HG03439 (cell line): ENCODE data around the gene ME3.

Experiments
- ATAC-seq: cut with Tn5 transposase; IDR thresholded peaks from one replicate; pipeline ENCODE4 v1.9.1; 2021; ENCODE audit warnings: mild to moderate bottlenecking, moderate library complexity; ENCODE audit not compliant: unreplicated experiment

Gene ME3

GRCh38 chr11:86589856-86590589 is 82.4 kb downstream of the ME3 start:
- ATAC-seq: no peak

- ATAC-seq: no peak
These were observed 83.2 kb downstream of the ME3 start for GRCh38 chr11:86589204-86589603.

DNA sequence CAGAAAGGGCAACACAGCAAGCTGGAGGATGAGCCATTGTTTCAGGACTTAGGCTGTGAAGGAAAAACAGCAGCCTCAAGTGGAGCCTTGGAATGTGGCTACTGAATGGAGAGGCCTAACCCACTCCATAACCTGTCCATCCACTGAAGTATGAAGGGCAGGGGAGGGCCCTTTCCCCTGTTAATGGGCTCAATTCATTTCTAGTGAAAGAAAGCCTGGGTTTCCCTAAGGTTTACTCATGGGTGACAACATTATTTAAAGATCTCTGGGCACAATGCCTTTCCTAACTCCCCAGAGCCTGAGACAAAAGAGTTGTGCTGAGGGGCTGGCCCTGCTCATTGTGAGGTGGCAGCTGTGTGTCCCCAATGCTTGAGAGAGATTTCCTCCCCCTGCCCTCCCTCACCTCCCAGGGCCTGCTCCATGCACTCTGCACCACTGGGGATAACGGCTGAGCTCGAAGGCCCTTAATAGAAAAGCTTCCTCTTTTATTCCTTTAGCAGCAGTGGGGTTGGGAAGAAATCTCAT is 83.8 kb downstream of the ME3 start:
- no peak for ATAC-seq

DNA sequence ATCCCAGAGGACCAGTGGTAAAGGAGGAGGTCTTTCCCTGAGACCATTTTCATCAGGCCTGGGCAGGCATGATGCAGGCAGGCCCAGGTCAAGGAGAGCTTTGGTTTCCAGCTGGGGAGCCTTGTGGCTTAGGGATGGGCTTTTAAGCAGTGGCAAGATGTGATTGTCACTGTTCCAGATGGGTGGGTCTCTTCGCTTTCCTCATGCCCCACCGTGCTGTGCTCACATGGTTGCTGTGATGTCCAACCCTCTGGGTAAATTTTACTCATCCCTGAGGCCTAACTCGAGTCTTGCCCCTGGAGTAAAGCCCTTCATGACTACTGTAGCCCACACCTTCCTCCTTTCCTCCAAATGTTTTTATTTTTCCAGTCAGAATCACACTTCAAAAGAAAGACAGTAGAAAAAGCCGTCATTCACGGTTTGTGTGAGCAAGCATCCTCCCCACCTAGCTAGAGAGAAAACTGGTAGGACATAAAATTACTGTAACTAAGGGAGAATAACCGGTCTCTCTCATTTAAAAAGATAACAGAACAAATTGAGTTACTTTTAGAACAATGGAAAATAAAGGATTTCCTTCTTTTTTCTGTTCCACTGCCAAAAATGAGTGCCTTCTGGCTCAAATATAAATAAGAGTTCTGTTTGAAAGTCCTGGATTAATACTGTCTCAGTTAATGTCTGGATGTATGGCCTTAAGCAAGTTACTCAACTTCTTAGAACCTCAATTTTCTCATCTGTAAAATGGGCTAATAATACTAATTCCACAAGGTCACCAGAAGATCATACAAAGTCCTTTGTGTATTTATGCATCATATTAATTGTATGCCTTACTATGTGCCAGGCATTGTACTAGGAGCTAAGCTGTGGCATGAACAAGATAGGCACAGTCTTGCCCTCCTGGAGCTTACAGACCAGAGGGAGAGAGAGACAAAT is 84.9 kb downstream of the ME3 start:
- ATAC-seq: no peak

DNA sequence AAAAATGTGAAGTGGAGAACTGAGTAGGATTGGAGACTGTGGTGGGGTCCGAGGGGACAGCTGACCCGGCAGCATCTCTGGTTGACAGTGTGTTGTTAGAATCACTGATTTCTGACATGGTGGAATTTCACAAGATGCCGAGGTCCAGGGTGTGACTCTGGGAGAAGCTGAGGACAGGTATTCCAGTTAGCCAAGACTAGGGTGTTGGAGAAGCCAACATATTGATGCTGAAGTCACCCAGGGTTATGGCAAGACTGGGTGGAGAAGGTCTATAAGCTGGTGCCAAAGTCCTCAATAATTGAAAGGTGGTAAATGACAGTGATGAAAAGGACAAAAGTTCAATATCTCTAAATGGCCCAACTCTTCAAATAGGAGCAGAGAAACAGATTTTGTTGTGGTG is 86.1 kb downstream of the ME3 start:
- ATAC-seq: no peak

DNA sequence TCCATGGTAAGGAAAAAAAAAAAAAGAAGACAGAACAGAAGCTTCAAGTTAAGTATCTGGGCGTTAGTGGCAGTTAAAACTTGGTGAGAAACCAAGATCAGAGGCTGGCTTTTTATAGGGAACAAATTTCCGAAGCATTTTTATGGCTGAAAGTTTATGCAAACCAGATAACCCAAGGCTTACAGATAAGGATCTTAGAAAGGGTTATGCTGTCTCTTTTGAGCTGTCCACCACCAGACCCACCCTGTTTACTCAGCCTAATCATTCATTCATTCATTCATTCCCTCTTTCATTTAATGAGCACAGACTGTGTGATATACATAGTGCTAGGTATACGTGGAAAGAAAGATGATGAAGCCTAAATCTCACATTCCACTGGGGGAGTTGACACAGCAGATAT is 89.5 kb downstream of the ME3 start:
- ATAC-seq: no peak

DNA sequence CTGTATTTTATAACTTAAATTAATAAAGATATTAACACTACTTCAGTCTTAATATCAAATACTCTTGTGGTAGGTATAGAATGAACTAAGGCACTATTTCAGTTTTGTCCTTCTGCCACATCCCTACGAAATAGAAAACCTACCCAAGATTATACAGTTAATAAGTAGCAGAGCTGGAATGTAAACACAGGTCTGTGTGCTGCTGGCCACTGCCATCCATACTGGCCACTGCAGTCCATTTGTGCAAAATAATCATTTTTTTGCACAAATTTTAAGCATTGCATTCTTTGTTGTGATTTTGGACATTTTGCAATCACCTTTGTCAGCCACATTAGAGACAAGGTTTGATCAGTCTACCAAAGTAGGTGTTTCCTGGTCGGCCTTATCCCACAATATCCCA is 91.9 kb downstream of the ME3 start:
- ATAC-seq: no peak

DNA sequence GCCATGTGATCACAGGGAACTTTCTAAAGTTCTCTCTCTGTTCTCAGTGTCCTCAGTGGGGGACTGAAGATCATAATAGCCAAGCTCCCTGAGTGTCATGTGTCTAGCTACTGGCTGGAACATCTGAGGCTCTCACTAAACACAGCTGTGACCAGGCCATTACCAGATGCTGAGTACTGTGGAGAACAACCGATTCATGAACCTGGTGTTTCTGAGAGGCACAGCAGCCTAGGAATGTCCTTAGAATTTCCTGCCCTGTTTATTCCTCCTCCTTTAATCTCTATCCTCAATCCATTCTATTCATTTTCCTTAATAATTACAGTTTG is 93.0 kb downstream of the ME3 start:
- ATAC-seq: no peak

DNA sequence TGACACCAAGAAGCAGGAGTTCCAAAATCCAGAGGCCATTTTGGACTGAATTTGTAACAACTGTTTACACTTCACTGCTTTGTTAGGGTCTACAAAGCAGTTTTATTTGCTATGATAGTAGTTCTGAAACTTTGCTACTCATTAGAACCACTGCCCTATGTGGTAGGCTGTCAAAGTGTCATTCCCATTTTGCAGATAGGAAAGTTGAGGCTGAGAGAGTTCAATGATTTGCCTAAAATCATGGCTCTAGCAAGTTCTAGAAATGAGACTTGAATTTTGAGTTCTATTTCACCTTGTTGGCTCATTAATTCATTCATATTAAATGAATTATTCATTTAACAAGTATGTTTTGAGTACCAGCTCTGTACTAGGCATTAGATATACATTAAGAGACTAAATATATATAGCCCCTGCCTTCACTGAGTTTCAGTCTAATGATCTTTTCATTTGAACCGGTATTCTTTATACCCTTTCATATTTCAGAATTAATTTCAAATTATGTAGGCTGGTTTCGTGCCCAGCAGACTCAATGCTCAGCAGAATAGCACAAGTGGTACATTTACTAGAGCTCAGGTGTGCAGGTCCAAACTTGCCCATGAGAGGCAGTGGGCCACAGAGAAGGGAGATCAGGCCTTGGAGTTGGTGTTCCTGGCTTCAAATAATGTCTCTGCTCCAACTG is 93.5 kb downstream of the ME3 start:
- ATAC-seq: no peak

DNA sequence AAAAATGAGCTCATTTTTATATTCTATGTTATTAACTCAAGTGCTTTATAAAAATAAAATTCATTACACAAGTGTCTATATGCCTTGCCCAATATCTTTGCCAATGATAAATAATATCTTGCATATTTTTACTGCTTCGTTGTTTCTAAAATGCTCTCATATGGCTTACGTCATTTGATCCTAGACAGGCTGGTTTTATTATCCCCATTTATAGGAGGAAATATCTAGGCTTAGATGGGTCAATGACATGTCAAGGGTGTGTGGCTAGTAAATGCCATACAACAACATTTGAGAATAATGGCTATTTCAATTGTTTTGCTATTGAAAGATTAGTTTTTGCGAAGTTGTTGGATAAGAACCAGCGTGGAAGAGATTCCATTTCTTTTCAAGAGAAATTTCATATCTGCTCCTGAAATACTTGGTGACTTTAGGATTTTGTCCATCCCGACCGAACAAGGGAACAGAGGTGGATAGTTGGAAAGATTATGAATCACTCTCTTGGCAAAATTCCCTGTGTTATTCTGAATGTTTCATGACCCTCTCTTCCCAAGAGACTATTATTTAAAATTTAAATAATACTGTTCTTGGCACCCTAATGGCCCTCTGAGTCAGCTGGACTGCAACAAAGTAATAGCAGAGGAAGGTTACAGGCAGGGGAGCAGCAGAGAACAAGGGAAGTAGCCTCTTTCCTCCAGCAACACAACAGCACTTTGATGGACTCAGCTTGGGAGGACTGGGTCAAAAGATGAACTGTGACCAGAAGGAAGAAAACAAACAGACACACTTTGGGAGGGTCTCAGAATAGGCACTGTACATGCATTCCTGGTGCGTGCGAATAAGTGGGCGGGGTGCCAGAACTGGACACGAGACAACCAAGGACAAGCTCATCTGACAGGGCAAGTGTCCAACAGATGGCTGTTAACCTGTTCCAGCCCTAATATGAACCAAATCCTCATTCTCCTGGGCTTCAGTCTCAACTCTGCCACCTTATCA is 94.5 kb downstream of the ME3 start:
- no peak for ATAC-seq

DNA sequence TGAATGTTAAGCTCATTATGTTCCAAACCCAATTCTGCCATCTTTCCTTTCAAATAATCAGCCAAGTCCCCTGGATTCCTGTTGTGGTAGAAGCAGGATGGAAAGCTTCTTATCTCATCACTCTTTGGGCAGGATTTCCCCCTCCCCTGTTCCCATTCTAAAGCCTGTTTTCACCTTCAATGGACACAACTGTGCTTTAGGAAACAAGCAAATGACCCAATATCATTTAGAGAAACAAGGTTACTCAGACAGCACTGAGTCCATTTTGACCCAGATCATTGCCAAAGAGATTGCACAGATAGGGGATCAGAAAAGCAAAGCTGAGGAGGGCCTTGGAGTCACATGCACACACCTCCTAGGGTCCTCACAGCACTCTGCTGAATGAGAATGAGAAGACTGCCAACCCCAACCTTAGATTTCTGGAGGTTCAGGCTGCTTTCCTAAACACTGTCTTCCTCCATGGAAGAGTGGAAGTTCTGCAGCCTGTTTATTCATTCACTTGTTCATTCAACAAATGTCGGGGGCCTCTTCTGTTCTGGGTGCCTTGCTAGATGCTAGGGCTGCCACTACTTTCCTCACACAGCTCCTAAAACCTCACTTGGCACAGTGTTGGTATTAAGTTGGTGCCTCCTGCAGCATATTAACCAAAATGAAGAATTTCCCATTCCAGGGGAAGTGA is 95.3 kb downstream of the ME3 start:
- ATAC-seq: no peak

DNA sequence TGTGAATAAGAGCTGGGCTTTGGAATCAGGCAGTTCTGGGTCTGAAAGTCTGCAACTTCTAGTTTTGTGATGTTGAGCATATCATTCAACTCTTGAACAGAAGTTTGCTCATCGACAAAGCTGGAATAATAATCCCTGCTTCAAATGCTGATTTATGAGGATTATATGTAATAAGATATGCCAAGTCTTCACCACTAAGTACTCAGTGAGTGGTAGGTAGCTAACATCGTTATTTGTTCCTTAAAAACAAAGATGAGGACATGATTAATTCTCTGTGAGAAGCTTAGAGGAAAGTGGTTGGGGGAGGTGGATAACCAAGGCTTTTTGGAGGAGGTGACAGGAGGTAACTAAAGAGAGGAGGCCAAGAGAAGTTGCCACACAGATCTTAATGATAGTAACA is 96.5 kb downstream of the ME3 start:
- no peak for ATAC-seq

DNA sequence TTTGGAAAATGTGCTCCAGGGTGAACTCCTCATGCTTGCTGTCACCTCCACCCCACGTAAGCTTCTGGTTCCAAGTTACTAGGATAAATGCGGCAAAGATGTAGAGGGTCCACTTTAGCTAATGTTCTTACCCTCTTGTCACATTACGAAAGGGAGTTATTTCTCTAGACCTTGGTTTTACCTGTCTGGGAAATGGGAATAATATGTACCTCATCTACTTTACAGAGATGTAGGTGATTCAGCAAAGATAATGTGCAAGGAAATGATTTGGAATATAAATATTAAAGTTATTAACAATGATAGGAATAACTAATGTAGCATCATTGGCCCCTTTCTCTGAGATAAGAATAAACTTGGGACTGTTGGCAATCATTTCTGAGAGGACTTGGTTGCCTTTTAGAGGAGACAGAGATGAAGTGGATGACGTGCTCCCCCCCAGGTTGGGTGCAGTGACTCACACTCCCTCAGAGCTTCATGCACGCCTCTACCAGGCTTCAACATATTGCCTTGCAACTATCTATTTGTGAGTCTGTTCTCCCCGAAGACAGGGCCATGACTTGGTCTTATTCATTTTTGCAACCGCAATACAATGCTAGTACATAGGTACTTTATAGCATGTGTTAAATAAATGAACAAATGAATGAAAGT is 97.1 kb downstream of the ME3 start:
- ATAC-seq: no peak

GRCh38 chr11:86574493-86575207 is 97.8 kb downstream of the ME3 start:
- ATAC-seq: no peak

DNA sequence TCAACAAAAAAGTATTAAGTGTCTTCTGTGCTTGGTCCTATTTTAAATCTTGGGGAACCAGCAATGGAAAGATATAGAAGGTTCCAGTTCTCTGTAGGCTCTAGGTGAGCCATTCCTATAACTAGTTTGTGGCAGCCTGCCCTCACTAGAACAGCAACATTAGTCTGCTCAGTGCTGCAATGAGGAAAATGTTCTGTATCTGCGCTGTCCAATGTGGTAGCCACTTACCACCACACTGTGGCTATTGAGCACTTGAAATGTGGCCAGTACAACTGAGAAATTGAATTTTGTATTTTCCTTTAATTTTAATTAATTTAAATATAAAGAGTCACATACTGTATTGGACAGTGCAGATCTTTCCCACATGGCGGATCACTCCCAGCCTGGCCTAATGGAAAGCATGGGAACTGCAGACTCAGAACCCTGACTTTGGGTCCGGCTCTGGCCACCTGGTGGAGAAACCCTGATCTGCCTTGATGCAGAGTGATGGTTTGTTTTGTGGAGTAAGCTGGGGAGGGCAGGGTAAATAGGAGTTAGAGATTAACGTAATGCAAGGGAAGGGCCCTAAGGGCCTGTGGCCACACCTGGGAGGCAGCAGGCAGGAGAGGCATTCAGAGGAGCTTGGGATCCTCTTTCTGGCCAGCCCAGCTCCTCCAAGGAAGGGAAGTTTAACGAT is 101.0 kb downstream of the ME3 start:
- ATAC-seq: no peak

DNA sequence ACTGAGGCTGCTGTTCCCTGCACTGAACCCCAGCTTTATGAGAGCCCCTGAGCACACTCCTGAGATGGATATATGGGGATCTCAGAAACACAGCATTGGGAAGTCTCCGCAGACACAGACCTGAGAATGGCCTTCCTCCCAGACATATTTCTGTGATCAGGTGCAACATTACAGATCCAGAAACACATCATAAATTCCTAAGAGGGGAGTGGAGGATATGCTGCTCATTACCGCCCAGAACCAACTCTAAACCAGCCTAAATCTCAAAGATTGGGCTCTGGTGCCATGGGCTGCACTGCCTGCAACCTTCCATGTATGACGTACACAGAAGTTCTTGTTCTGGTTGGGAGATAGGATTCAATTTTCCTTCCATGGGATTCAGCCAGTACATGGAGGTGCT is 102.0 kb downstream of the ME3 start:
- no peak for ATAC-seq

DNA sequence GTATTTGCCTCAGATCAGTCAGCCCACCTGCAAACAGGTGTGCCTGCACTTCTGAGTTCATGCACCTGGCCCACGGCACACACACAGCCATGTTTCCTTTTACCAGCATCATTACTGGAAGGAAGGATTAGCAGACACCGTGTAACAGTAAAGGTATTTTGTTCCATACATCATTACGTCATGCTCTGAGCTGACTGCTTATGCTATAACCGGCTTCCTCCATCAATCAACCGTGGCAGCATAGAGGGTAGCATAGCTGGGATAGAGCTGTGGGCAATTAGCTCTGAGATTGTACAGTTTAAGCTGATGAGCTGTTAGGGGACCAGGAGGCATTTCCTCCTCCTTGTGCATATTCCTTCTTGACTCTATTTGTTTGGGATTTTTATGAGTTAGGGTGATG is 102.4 kb downstream of the ME3 start:
- ATAC-seq: no peak

- no peak for ATAC-seq
These were observed 103.3 kb downstream of the ME3 start for GRCh38 chr11:86569109-86569508.
